K562 (cell line): ENCODE measurements around the gene TEP1. TPM values are rescaled to one million over a fixed set of nuclear protein-coding genes. Genes with fewer than 3 reads are reported as not detected.
A peak's percentile ranks its signal among the peaks of the same experiment; 100 is the strongest.

Source experiments
- ARID4B ChIP-seq: sonication (generic); formaldehyde crosslinking; IDR thresholded peaks from 2 replicates; pipeline ENCODE4 v1.8.0; 2022; ENCODE audit warnings: mild to moderate bottlenecking, missing genetic modification reagents
- CHD2 ChIP-seq: IDR thresholded peaks from 2 replicates; pipeline ENCODE4 v1.6.1; 2011; ENCODE audit warnings: low read depth, low read length
- EHMT2 ChIP-seq: fragments of 450-650 bp; IDR thresholded peaks from 2 replicates; pipeline ENCODE4 v1.6.1; 2018; ENCODE audit warnings: antibody characterized with exemption
- ELF4 ChIP-seq: fragments of 450-650 bp; formaldehyde crosslinking; IDR thresholded peaks from 2 replicates; pipeline ENCODE4 v1.4.0; 2022; ENCODE audit warnings: missing genetic modification characterization
- ERF ChIP-seq: fragments of 450-650 bp; formaldehyde crosslinking; IDR thresholded peaks from 2 replicates; pipeline ENCODE4 v1.4.0; 2020; ENCODE audit warnings: mild to moderate bottlenecking, mixed read lengths
- FOXJ3 ChIP-seq: sonication (generic); formaldehyde crosslinking; IDR thresholded peaks from 2 replicates; pipeline ENCODE4 v1.4.0; 2020; ENCODE audit warnings: mild to moderate bottlenecking, missing genetic modification reagents
- FOXK2 ChIP-seq, 2 experiments: fragments of 450-650 bp; IDR thresholded peaks in 1 of 2; conservative IDR thresholded peaks in 1 of 2; 2 replicates each; pipeline ENCODE4 v1.6.1; 2016; ENCODE audit warnings: low read depth in 2 of 2, mild to moderate bottlenecking in 1 of 2
- HNRNPLL ChIP-seq: fragments of 200-400 bp; formaldehyde crosslinking; IDR thresholded peaks from 2 replicates; pipeline ENCODE4 v1.6.1; 2017; ENCODE audit warnings: low read length, low read depth, mild to moderate bottlenecking; ENCODE audit not compliant: poor library complexity, severe bottlenecking
- L3MBTL2 ChIP-seq: fragments of 450-650 bp; IDR thresholded peaks from 2 replicates; pipeline ENCODE4 v1.6.1; 2016; ENCODE audit warnings: mild to moderate bottlenecking, moderate library complexity
- MXI1 ChIP-seq: IDR thresholded peaks from 2 replicates; pipeline ENCODE4 v1.6.1; 2011; ENCODE audit warnings: low read depth, mild to moderate bottlenecking, improper control_type of control experiment, low read length
- NFYB ChIP-seq: IDR thresholded peaks from 2 replicates; pipeline ENCODE4 v1.6.1; 2011; ENCODE audit warnings: mild to moderate bottlenecking, moderate library complexity; ENCODE audit not compliant: insufficient read length; ENCODE audit errors: extremely low read depth
- RNF2 ChIP-seq: sonication (generic); IDR thresholded peaks from 2 replicates; pipeline ENCODE4 v1.6.1; 2016
- RREB1 ChIP-seq: fragments of 250-450 bp; sonication (Bioruptor Pico); IDR thresholded peaks from 2 replicates; pipeline ENCODE4 v1.4.0; 2020
- SMARCA5 ChIP-seq: fragments of 450-650 bp; IDR thresholded peaks from 2 replicates; pipeline ENCODE4 v1.6.1; 2016
- SRF ChIP-seq, 2 experiments: fragments of 250-450, 450-650 bp in 1 of 2; sonication (Bioruptor Pico) in 1 of 2; sonication (generic) in 1 of 2; formaldehyde crosslinking; IDR thresholded peaks; 2 replicates each; pipeline versions ENCODE4 v1.5.0 to v1.5.1; 2020 to 2022; ENCODE audit warnings: mild to moderate bottlenecking in 1 of 2, missing genetic modification reagents in 1 of 2
- ZFX ChIP-seq: sonication (generic); formaldehyde crosslinking; IDR thresholded peaks from 2 replicates; pipeline ENCODE4 v1.8.0; 2022; ENCODE audit warnings: mild to moderate bottlenecking, missing genetic modification reagents, moderate library complexity
- polyA plus RNA-seq, 8 experiments: library from polyadenylated mRNA; depleted of rRNA in 4 of 8; stranded (reverse) in 5 of 8; unstranded in 3 of 8; fragments of >200 nt; fragmentation: Nextera tagmentation in 2 of 8; fragmentation: Illumina TruSeq in 1 of 8; extraction: Ambion mirVana in 2 of 8; extraction: Trizol in 1 of 8; gene quantifications; 2 replicates each; pipeline versions ENCODE4 v1.2.1 to v1.2.3, GENCODE V29; 2011 to 2014; ENCODE audit warnings: inconsistent platforms in 1 of 8, missing spikeins in 1 of 8
- total RNA-seq, 7 experiments: library from RNA; depleted of rRNA in 6 of 7; stranded (reverse); fragments of >200 nt in 6 of 7; fragmentation: Illumina TruSeq in 2 of 7; extraction: Trizol in 2 of 7; gene quantifications; 2 replicates each; pipeline versions ENCODE4 v1.2.1 to v1.2.3, GENCODE V29; 2011 to 2021; ENCODE audit warnings: low replicate concordance in 1 of 7
- TF ChIP-seq, protein P1 (sequence below): IDR thresholded peaks from 2 replicates; pipeline ENCODE4 v1.6.1; 2011; ENCODE audit not compliant: insufficient read length; ENCODE audit errors: extremely low read depth

Gene TEP1
- total and polyA plus RNA-seq, 9 of the 15 experiments (the other 6 are each of a cell fraction or from before 2014, with no cell fraction given): 1.0 to 12.2 (median 7.1) TPM

DNA sequence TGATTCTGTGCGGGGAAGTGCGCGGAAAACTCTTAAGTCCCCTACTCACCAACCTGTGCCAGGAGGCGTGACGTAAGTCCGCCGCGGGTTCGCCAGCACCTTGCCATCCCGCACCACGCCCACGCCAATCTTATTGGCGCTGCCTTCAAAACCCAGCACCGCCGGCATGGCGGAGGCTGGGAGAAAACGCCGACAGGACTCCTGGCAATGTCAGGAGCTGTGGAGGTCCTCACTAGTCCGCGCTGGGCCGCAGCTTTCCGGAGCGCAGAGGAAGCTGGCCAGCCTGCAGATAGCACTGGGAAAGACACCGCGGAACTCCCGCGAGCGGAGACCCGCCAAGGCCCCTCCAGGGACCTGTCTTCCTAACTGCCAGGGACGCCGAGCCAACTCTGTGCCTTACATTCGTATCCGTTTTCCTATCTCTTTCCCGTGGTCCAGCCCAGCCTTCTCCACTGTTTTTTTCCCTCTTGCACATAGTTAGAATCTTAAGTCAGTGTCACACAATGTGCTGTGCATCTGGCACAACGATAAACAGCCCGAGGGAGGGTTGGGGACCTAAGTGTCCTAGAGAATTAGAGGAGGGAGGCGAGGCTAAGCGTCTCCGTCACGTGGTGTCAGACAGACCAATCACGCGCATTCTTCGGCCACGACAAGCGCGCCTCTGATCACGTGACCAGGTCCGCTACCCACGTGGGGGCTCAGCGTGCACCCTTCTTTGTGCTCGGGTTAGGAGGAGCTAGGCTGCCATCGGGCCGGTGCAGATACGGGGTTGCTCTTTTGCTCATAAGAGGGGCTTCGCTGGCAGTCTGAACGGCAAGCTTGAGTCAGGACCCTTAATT, 41.4 kb upstream of the TEP1 start, which contains the start of the genes APEX1 and OSGEP (continued):
- peak; percentile 52; the same call in 1 of the 2 replicates for TF ChIP-seq ARID4B (CRISPR knock-in tag)
- peak; percentile 95 to 96 for TF ChIP-seq FOXK2 (conservative IDR thresholded peaks at IDR 0.05 in 1 of 2, IDR thresholded peaks at IDR 0.05 in 1 of 2; ENCODE audit: low read depth in 2 of 2)
- no peak for TF ChIP-seq EHMT2
- TF ChIP-seq ZFX: peak; percentile 69
- 0 out of 2 replicates have a peak, but pooled peaks have one; percentile 56 for TF ChIP-seq RREB1
- peak; percentile 87 for TF ChIP-seq L3MBTL2
- TF ChIP-seq ELF4 (CRISPR knock-in tag): 0 out of 2 replicates have a peak, but pooled peaks have one; percentile 47
- TF ChIP-seq CHD2: peak; percentile 87
- TF ChIP-seq RNF2: peak; percentile 50; the same call in 1 of the 2 replicates
- no peak for TF ChIP-seq FOXJ3 (CRISPR knock-in tag)
- TF ChIP-seq MXI1: peak; percentile 69; the same call in 1 of the 2 replicates
- peak in 1 of 2 experiments; percentile 56; a peak in 1 of 4 replicates for TF ChIP-seq SRF (CRISPR knock-in tag; IDR thresholded peaks at IDR 0.05)
- TF ChIP-seq, protein P1, sequence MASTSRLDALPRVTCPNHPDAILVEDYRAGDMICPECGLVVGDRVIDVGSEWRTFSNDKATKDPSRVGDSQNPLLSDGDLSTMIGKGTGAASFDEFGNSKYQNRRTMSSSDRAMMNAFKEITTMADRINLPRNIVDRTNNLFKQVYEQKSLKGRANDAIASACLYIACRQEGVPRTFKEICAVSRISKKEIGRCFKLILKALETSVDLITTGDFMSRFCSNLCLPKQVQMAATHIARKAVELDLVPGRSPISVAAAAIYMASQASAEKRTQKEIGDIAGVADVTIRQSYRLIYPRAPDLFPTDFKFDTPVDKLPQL: peak; percentile 21
- TF ChIP-seq ERF: no peak
- no peak for TF ChIP-seq SMARCA5
- TF ChIP-seq NFYB: peak; percentile 64
- peak; percentile 56 for TF ChIP-seq HNRNPLL
